H1 (cell line): Measurements from ENCODE around the gene CHD2. TPM values are rescaled to one million over a fixed set of nuclear protein-coding genes. Genes with fewer than 3 reads are reported as not detected.

Source experiments
- CTCF ChIA-PET: fragments of 300-600 bp; sonication (Branson Sonifier 250); formaldehyde crosslinking; loops from one replicate; lab custom pipeline; 2021; ENCODE audit not compliant: partially characterized antibody; lab: Charles Lee
- POLR2A ChIA-PET: fragments of 300-600 bp; sonication (Branson Sonifier 250); formaldehyde crosslinking; loops from one replicate; lab custom pipeline; 2021; ENCODE audit warnings: inconsistent platforms; ENCODE audit not compliant: partially characterized antibody; lab: Charles Lee
- DNase-seq, 2 experiments: peaks; one replicate each; pipeline versions ENCODE4 v3.0.0 to v3.0.0-alpha.2; 2010 to 2022; ENCODE audit warnings: low spot score in 2 of 2, low read depth in 1 of 2, mixed read lengths in 1 of 2
- FAIRE-seq: peaks from 2 replicates; lab custom pipeline; 2011; peaks lifted over from hg19 to GRCh38; lab: Jason Lieb, UNC
- H2AFZ ChIP-seq: 2 replicates; pipeline ENCODE4 v1.8.1; 2012; ENCODE audit warnings: low read length, inconsistent platforms
- H2AK5ac ChIP-seq: 2 replicates; pipeline ENCODE4 v1.6.1; 2013; ENCODE audit warnings: low read depth, low read length
- H2BK120ac ChIP-seq: replicated peaks from 2 replicates; pipeline ENCODE3; 2013; ENCODE audit warnings: low read depth, low read length, inconsistent platforms
- H2BK12ac ChIP-seq: 2 replicates; pipeline ENCODE4 v1.6.1; 2013; ENCODE audit warnings: low read depth, low read length
- H2BK15ac ChIP-seq: 2 replicates; pipeline ENCODE4 v1.6.1; 2013; ENCODE audit warnings: low read length
- H2BK20ac ChIP-seq: 2 replicates; pipeline ENCODE4 v1.6.1; 2013; ENCODE audit warnings: low read length
- H2BK5ac ChIP-seq: 2 replicates; pipeline ENCODE4 v1.6.1; 2013; ENCODE audit warnings: low read depth, low read length
- H3K14ac ChIP-seq: 2 replicates; pipeline ENCODE4 v1.6.1; 2013; ENCODE audit warnings: inconsistent platforms; ENCODE audit not compliant: insufficient read length
- H3K18ac ChIP-seq: 2 replicates; pipeline ENCODE4 v1.6.1; 2013; ENCODE audit warnings: low read length; ENCODE audit errors: extremely low read depth
- H3K23ac ChIP-seq: 2 replicates; pipeline ENCODE4 v1.6.1; 2013; ENCODE audit warnings: inconsistent platforms; ENCODE audit not compliant: insufficient read length
- H3K23me2 ChIP-seq: 2 replicates; pipeline ENCODE4 v1.6.1; 2013; ENCODE audit warnings: low read depth, low read length
- H3K27ac ChIP-seq: 2 replicates; pipeline ENCODE4 v1.6.1; 2011; ENCODE audit warnings: low read depth, low read length, inconsistent platforms
- H3K27me3 ChIP-seq, 4 experiments: replicated peaks in 1 of 4; 1 replicate in 1 of 4; 2 replicates in 3 of 4; pipeline versions ENCODE4 v1.6.1 to v1.8.1; 2011 to 2013; ENCODE audit warnings: low read length in 3 of 4, mild to moderate bottlenecking in 3 of 4, inconsistent platforms in 2 of 4, mixed read lengths in 2 of 4, moderate library complexity in 1 of 4; ENCODE audit not compliant: control insufficient read depth in 3 of 4, insufficient read depth in 3 of 4; ENCODE audit errors: extremely low read depth in 1 of 4
- H3K36me3 ChIP-seq, 4 experiments: 2 replicates each; pipeline versions ENCODE4 v1.6.1 to v1.8.1; 2011 to 2013; ENCODE audit warnings: mild to moderate bottlenecking in 4 of 4, low read length in 3 of 4, moderate library complexity in 2 of 4, control low read depth in 1 of 4, inconsistent platforms in 1 of 4; ENCODE audit not compliant: insufficient read depth in 4 of 4, control insufficient read depth in 2 of 4
- H3K4ac ChIP-seq: replicated peaks from 2 replicates; pipeline ENCODE3; 2013; ENCODE audit warnings: low read length, low read depth, mixed read lengths, inconsistent platforms; ENCODE audit not compliant: insufficient read length
- H3K4me1 ChIP-seq, 4 experiments: replicated peaks in 1 of 4; 1 replicate in 1 of 4; 2 replicates in 3 of 4; pipeline versions ENCODE4 v1.6.1 to v1.8.1; 2011 to 2013; ENCODE audit warnings: low read length in 3 of 4, inconsistent platforms in 2 of 4, mixed read lengths in 1 of 4; ENCODE audit not compliant: insufficient read depth in 4 of 4, control insufficient read depth in 3 of 4
- H3K4me2 ChIP-seq, 2 experiments: 2 replicates each; pipeline versions ENCODE4 v1.6.1 to v1.8.1; 2011 to 2013; ENCODE audit warnings: low read depth in 2 of 2, low read length in 2 of 2, control low read depth in 1 of 2, inconsistent platforms in 1 of 2, mild to moderate bottlenecking in 1 of 2; ENCODE audit not compliant: insufficient read depth in 1 of 2
- H3K4me3 ChIP-seq, 4 experiments: fragments of 200-600, 300-600 bp in 1 of 4; sonication (generic), shearing (Covaris generic), sonication (Bioruptor Twin) in 1 of 4; 2 replicates each; pipeline versions ENCODE4 v1.5.1 to v1.8.1; 2011 to 2016; ENCODE audit warnings: low read length in 4 of 4, low read depth in 3 of 4, control low read depth in 2 of 4, inconsistent platforms in 2 of 4, mild to moderate bottlenecking in 2 of 4, mixed read lengths in 1 of 4, moderate library complexity in 1 of 4; ENCODE audit not compliant: insufficient read depth in 2 of 4; ENCODE audit errors: extremely low read depth in 1 of 4
- H3K56ac ChIP-seq: replicated peaks from 2 replicates; pipeline ENCODE3; 2013; ENCODE audit warnings: low read depth, mild to moderate bottlenecking, mixed read lengths, low read length, inconsistent platforms; ENCODE audit not compliant: insufficient read length
- H3K79me1 ChIP-seq: 2 replicates; pipeline ENCODE4 v1.6.1; 2013; ENCODE audit warnings: low read depth, low read length, control low read depth
- H3K79me2 ChIP-seq, 2 experiments: 2 replicates each; pipeline versions ENCODE4 v1.6.1 to v1.8.1; 2012 to 2013; ENCODE audit warnings: low read length in 2 of 2, mild to moderate bottlenecking in 2 of 2, inconsistent platforms in 1 of 2; ENCODE audit not compliant: insufficient read depth in 2 of 2, control insufficient read depth in 1 of 2
- H3K9ac ChIP-seq, 4 experiments: replicated peaks in 1 of 4; 1 replicate in 1 of 4; 2 replicates in 3 of 4; pipeline versions ENCODE4 v1.6.1 to v1.8.1; 2011 to 2013; ENCODE audit warnings: low read depth in 3 of 4, low read length in 3 of 4, control low read depth in 2 of 4, mild to moderate bottlenecking in 2 of 4, moderate library complexity in 2 of 4, inconsistent platforms in 1 of 4; ENCODE audit errors: extremely low read depth in 1 of 4
- H3K9me3 ChIP-seq, 2 experiments: 2 replicates each; pipeline versions ENCODE4 v1.6.1 to v1.8.1; 2012 to 2013; ENCODE audit warnings: mild to moderate bottlenecking in 2 of 2, moderate library complexity in 2 of 2, control low read depth in 1 of 2, inconsistent platforms in 1 of 2, low read depth in 1 of 2, low read length in 1 of 2, mixed read lengths in 1 of 2; ENCODE audit not compliant: insufficient read depth in 2 of 2
- H4K20me1 ChIP-seq, 2 experiments: replicated peaks in 1 of 2; 2 replicates each; pipeline versions ENCODE3 to v1.8.1; 2011 to 2013; ENCODE audit warnings: inconsistent platforms in 2 of 2, low read length in 2 of 2, mild to moderate bottlenecking in 1 of 2; ENCODE audit not compliant: insufficient read depth in 2 of 2, control insufficient read depth in 1 of 2
- H4K5ac ChIP-seq: 2 replicates; pipeline ENCODE4 v1.6.1; 2013; ENCODE audit warnings: low read length, low read depth, mixed read lengths, inconsistent platforms; ENCODE audit not compliant: insufficient read length
- H4K8ac ChIP-seq: 2 replicates; pipeline ENCODE4 v1.8.0; 2013; ENCODE audit warnings: mild to moderate bottlenecking, moderate library complexity, low read length, inconsistent platforms; ENCODE audit not compliant: insufficient read depth; ENCODE audit errors: extremely low read depth
- H4K91ac ChIP-seq: replicated peaks from 2 replicates; pipeline ENCODE3; 2013; ENCODE audit warnings: low read length, mixed read lengths, inconsistent platforms; ENCODE audit not compliant: insufficient read length
- ATF3 ChIP-seq: IDR thresholded peaks from 2 replicates; pipeline ENCODE4 v1.6.1; 2011; ENCODE audit warnings: low read depth, mild to moderate bottlenecking, low read length; ENCODE audit not compliant: insufficient read depth
- CTBP2 ChIP-seq: IDR thresholded peaks from 2 replicates; pipeline ENCODE4 v1.7.0; 2011; ENCODE audit warnings: borderline replicate concordance, mild to moderate bottlenecking, moderate library complexity, mixed read lengths, low read length; ENCODE audit not compliant: insufficient read depth, insufficient read length
- RBBP5 ChIP-seq: IDR thresholded peaks from 2 replicates; pipeline ENCODE4 v1.7.1; 2012; ENCODE audit warnings: low read depth, mild to moderate bottlenecking, inconsistent platforms, low read length, moderate library complexity, borderline replicate concordance
- WGBS, 2 experiments: shearing (Covaris generic) in 1 of 2; methylation state at CpG; one replicate each; pipeline versions ENCODE4 v1.1.6 to v1.1.7; 2013 to 2015; ENCODE audit warnings: low lambda C conversion rate in 2 of 2, mixed read lengths in 2 of 2, inconsistent platforms in 1 of 2, low coverage in 1 of 2, missing lambda C conversion rate in 1 of 2; ENCODE audit not compliant: insufficient replicate concordance in 2 of 2, insufficient coverage in 1 of 2, insufficient read length in 1 of 2; ENCODE audit errors: extremely low coverage in 1 of 2, missing lambda C conversion rate in 1 of 2; 5-methylcytosine and 5-hydroxymethylcytosine counted together
- polyA plus RNA-seq, 7 experiments: library from polyadenylated mRNA; depleted of rRNA in 3 of 7; stranded (reverse) in 5 of 7; unstranded in 2 of 7; fragments of >200 nt in 5 of 7; fragments of 200-250 nt in 2 of 7; gene quantifications; 1 replicate in 5 of 7; 2 replicates in 1 of 7; 4 replicates in 1 of 7; pipeline versions ENCODE4 v1.2.1 to v1.2.3, GENCODE V29; 2011 to 2013; ENCODE audit warnings: missing spikeins in 2 of 7, mixed read lengths in 2 of 7
- total RNA-seq: library from RNA; stranded (reverse); fragmentation: NEBNext Ultra II Directional; extraction: Animal tissue kit (Norgen Biotek cat#: 25700); gene quantifications from 2 replicates; pipeline ENCODE4 v1.2.1, GENCODE V29; 2021

CHD2 gene
- total and polyA plus RNA-seq, 2 of the 8 experiments (the other 6 are each of a cell fraction or from before 2014, with no cell fraction given) = 28.8 to 70.0 TPM

GRCh38 chr15:92941668-92942067 is 41.5 kb downstream of the CHD2 start:
- H3K23me2 ChIP-seq = no peaks in the 10 kb centered on the region
- CTCF ChIA-PET = interaction anchor here (0.6 to 2.1 kb wide), 5 partner anchors 8 to 104 kb away, joined by 3 to 11 read pairs (median 3); no protein-coding TSS in a partner anchor
- H3K79me2 ChIP-seq = peaks cover 0 to 6% of the 10 kb centered on the region in 2 experiments; a peak in 1 of 4 replicates
- no peak overlapping the region for H4K91ac ChIP-seq
- no peak overlapping the region for H4K5ac ChIP-seq
- no peak overlapping the region for H3K9ac ChIP-seq
- FAIRE-seq (no peak), DNase-seq (no peak)
- H3K23ac ChIP-seq = no peak overlapping the region
- no peak overlapping the region for H3K4me2 ChIP-seq
- H2BK12ac ChIP-seq = no peak overlapping the region
- H3K79me1 ChIP-seq = peaks cover 3% of the 10 kb centered on the region; the same call in 1 of the 2 replicates
- no peak overlapping the region for H4K8ac ChIP-seq
- no peaks in the 10 kb centered on the region for H4K20me1 ChIP-seq
- no peak overlapping the region for H2BK5ac ChIP-seq
- H2BK20ac ChIP-seq = no peak overlapping the region
- H2BK120ac ChIP-seq = no peak overlapping the region
- peaks cover 35 to 98% (median 76%) of the 10 kb centered on the region in 4 experiments for H3K36me3 ChIP-seq
- no peak overlapping the region for H3K4me3 ChIP-seq
- H3K14ac ChIP-seq = no peak overlapping the region
- H3K56ac ChIP-seq = no peak overlapping the region
- H3K4me1 ChIP-seq = no peaks in the 10 kb centered on the region; a peak in 1 of 7 replicates
- H3K27ac ChIP-seq = no peak overlapping the region
- no peak overlapping the region for H2BK15ac ChIP-seq
- no peak overlapping the region for H2AFZ ChIP-seq
- POLR2A ChIA-PET = interaction anchor here (1.5 kb wide), 1 partner anchor 13 kb away, joined by 5 read pairs; no protein-coding TSS in a partner anchor
- H3K9me3 ChIP-seq = no peaks in the 10 kb centered on the region
- no peak overlapping the region for H2AK5ac ChIP-seq
- H3K27me3 ChIP-seq = no peaks in the 10 kb centered on the region
- H3K4ac ChIP-seq = no peak overlapping the region
- WGBS, 2 experiments = 92% methylated on average over 1 of the region's 1 CpG; no CpG with 5 or more reads in 1 of the 2 experiments
- no peak overlapping the region for H3K18ac ChIP-seq
- TF ChIP-seq CTBP2 = no peak
- TF ChIP-seq ATF3 = no peak
- no peak for TF ChIP-seq RBBP5
